ENCODE measurements around the gene KIF4A. TPM values are rescaled to one million over a fixed set of nuclear protein-coding genes. Genes with fewer than 3 reads are reported as not detected.

KIF4A gene
- total RNA-seq, 2 experiments from 2014 or later = 29.9 to 40.7 TPM

GRCh38 chrX:70411475-70411874 lies 121.6 kb downstream of the KIF4A start:
- Histone ChIP-seq H3K4me2 (ENCODE audit: low read length) (no peak overlapping the region), H3K9me3 (ENCODE audit: low read length) (no peaks in the 10 kb centered on the region), H3K4me3 (ENCODE audit: low read depth, low read length, poor library complexity, severe bottlenecking) (no peak overlapping the region), H3K4me1 (ENCODE audit: insufficient read depth, low read length, poor library complexity, severe bottlenecking) (no peaks in the 10 kb centered on the region), H3K9me2 (ENCODE audit: insufficient read depth, low read length) (no peaks in the 10 kb centered on the region), H2AFZ (ENCODE audit: low read length) (no peak overlapping the region), H3K27ac (ENCODE audit: low read depth, low read length, poor library complexity, severe bottlenecking) (no peak overlapping the region), H3K79me2 (ENCODE audit: insufficient read depth, low read depth, low read length) (no peaks in the 10 kb centered on the region), H4K20me1 (ENCODE audit: insufficient read depth, low read length) (no peaks in the 10 kb centered on the region), H3K36me3 (ENCODE audit: insufficient read depth, low read length) (peaks cover 39% of the 10 kb centered on the region)
- ChIA-PET POLR2A (interaction anchor here (0.5 kb wide), 1 partner anchor 273 kb away, joined by 3 read pairs; no protein-coding TSS in a partner anchor), CTCF (ENCODE audit: unreplicated experiment) (no interaction called here)
- BruUV-seq (replicated peaks) = no TSS peak
- no peak for DNase-seq (ENCODE audit: low spot score)
- intact Hi-C loops (cut with micrococcal nuclease; ENCODE audit: unreplicated experiment) = no loop called here
- no peak for TF ChIP-seq CTCF (conservative IDR thresholded peaks at IDR 0.05; ENCODE audit: low read length)
- TF ChIP-seq EZH2phosphoT487 (IDR thresholded peaks at IDR 0.05; ENCODE audit: borderline replicate concordance, low read depth, low read length) = no peak

DNA sequence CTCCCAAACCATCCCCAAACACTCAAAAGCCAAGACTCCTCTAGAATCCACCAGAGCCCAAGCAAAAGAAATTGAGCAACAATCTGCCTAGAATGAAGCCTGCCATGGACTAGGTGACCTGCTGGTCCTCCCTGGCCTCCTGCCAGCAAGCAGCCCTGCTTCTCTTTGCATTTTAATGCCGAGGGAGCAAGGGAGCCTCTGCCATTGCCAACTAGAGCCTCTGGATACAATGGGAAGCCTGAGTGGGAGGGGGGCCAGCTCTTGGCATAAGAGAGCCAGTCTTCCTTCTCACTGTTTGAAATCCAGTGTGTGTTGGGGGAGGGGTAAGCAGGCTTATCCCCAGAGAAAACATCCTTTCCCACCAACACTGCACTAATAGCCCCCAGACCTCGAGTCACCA lies 131.7 kb downstream of the KIF4A start:
- intact Hi-C loops (cut with micrococcal nuclease; ENCODE audit: unreplicated experiment) = no loop called here

More for the DNA sequence above, 131.7 kb downstream of the KIF4A start:
- no TSS peak for BruUV-seq (replicated peaks)
- no peak overlapping the region for H3K4me3 ChIP-seq (ENCODE audit: low read depth, low read length, poor library complexity, severe bottlenecking)
- ChIA-PET POLR2A (interaction anchor here (0.6 kb wide), 1 partner anchor 729 kb away, joined by 3 read pairs; no protein-coding TSS in a partner anchor), CTCF (ENCODE audit: unreplicated experiment) (no interaction called here)
- no peaks in the 10 kb centered on the region for H3K9me3 ChIP-seq (ENCODE audit: low read length)
- no peaks in the 10 kb centered on the region for H3K9me2 ChIP-seq (ENCODE audit: insufficient read depth, low read length)
- no peak overlapping the region for H3K4me2 ChIP-seq (ENCODE audit: low read length)
- DNase-seq (ENCODE audit: low spot score) = no peak
- TF ChIP-seq CTCF (conservative IDR thresholded peaks at IDR 0.05; ENCODE audit: low read length) (no peak), EZH2phosphoT487 (IDR thresholded peaks at IDR 0.05; ENCODE audit: borderline replicate concordance, low read depth, low read length) (no peak)
- no peaks in the 10 kb centered on the region for H3K4me1 ChIP-seq (ENCODE audit: insufficient read depth, low read length, poor library complexity, severe bottlenecking)
- peaks cover 36% of the 10 kb centered on the region for H3K36me3 ChIP-seq (ENCODE audit: insufficient read depth, low read length)
- H2AFZ ChIP-seq (ENCODE audit: low read length) = no peak overlapping the region
- no peaks in the 10 kb centered on the region for H4K20me1 ChIP-seq (ENCODE audit: insufficient read depth, low read length)
- H3K79me2 ChIP-seq (ENCODE audit: insufficient read depth, low read depth, low read length) = no peaks in the 10 kb centered on the region
- H3K27ac ChIP-seq (ENCODE audit: low read depth, low read length, poor library complexity, severe bottlenecking) = no peak overlapping the region

Data from OCI-LY7 (cell line).